Activated CD8-positive, alpha-beta memory T cell treated with anti-CD3 and anti-CD28 coated beads, Interleukin-2, amount 50 U/mL, for 4 hours (primary cell): ENCODE data around the gene MALT1.
"Not testable (repeated sequence)": the region's sequence is repeated elsewhere in the genome, so short reads cannot be mapped to it uniquely, and the experiment has no call there.

Experiments used
- DNase-seq: peaks from one replicate; pipeline ENCODE4 v3.0.0-alpha.2; 2020

Gene MALT1

DNA sequence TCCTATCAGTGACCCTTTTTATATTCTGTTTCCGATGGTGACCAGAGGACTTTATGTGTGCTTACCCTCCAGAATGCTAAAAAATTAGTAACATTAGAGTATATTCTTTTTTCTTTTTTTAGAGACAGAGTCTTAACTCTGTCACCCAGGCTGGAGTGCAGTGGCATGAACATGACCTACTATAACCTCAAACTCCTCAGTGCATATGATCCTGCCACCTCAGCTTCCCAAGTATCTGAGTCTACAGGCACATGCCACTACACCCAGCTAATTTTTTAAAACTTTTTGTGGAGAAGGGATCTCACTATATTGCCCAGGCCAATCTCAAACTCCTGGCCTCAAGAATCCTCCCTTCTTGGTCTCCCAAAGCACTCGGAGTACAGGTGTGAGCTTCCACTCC, 74.6 kb downstream of the MALT1 start:
- DNase-seq, result no peak

DNA sequence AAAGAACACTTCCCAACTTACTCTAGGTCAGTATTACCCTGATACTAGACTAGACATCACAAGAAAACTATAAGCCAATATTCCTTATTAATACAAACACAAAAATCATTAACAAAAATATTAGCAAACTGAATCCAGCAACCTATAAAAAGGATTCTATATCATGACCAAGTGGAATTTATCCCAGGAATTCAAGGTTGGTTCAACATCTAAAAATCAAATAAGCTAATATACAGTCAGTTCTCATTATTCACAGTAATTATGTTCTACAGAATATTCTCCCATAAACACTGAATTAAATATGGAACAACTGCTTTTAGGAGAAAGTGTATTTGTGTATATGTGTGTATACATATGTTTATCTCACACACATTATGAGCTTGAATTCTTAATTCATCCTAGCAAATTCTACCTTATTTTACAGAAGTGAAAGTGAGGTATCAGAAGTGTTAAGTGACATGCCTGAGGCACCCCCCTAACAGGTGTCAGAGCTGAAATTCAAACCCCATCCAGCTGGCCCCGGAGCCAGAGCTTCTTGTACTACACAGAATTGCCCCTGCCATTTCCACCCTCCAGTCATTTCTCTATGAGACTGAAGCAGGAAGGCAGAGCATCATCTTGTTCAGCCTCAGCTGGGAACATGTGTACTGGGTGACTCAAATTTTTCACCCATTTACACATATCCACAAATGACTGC, 77.8 kb downstream of the MALT1 start:
- DNase-seq, result no peak

DNA sequence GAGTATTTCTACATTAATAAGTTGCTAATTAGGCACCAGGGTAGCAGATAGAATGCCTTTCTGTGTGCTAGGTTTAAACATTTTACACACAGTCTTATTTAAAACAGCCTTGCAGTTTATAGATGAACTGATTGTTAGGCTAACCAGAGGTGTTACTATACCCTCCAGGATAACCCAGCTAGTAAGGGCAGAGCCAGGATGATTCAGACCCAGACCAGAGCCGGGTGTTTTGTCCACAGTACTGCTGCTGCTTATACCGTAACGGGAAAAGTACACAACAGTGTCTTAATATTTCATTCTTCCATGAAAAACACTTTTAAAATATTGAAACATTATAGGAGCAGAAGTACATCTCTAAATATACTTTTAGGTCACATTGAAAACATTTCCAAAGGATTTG, 82.7 kb downstream of the MALT1 start:
- DNase-seq, result no peak

GRCh38 chr18:58754544-58755068, 83.3 kb downstream of the MALT1 start:
- no peak for DNase-seq

DNA sequence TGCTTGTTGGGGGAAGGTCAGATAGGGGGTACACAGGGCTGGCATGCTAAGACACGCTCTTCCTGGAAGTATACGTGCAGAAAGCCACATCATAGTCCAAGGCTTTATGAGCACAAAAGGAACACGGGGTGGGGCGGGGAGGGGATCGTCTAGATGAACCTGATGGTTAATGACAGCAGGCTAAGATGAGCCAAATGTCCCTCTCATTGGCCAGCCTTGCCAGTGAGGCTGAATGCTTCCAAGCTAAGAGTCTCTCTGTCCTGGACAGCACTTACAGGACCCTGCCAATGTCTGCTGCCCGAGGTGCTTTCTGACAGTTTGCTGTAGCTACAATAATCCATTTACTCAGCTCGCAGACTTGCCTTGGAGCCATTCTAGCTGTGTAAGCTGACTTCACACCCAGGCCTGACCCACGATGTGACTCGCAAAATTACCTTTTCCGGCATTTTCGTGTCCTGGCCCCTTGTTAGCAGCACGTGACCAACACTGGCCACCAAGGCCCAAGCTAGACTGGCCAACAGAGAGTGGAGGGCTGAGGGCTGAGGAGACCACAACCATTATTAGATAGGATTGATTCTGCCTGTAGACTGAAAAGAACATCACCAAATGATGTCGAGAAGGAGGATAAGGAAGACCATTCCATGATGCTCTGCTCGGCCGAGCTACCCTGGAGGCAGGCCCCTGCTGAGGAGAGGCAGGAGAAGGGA, 84.2 kb downstream of the MALT1 start:
- no peak for DNase-seq

DNA sequence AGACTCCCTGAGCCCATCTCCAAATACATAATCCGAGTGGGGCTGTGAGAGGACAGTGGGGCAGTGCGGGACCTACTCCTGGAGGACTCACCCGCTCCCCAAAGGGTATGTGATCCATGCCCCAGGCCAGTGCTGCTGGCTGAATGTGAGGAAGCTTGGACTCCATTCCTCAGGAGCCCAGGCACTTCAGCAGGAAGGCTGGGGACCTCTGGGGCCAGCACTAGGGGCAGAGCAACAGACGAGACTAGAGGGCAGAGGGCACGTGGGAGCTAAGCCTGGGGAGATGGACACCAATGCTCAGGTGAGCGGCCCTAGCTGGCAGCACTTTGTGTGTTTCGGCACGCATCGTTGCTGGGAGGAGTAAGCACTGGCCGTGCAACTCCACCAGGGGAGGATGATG, 84.9 kb downstream of the MALT1 start:
- DNase-seq, result no peak

DNA sequence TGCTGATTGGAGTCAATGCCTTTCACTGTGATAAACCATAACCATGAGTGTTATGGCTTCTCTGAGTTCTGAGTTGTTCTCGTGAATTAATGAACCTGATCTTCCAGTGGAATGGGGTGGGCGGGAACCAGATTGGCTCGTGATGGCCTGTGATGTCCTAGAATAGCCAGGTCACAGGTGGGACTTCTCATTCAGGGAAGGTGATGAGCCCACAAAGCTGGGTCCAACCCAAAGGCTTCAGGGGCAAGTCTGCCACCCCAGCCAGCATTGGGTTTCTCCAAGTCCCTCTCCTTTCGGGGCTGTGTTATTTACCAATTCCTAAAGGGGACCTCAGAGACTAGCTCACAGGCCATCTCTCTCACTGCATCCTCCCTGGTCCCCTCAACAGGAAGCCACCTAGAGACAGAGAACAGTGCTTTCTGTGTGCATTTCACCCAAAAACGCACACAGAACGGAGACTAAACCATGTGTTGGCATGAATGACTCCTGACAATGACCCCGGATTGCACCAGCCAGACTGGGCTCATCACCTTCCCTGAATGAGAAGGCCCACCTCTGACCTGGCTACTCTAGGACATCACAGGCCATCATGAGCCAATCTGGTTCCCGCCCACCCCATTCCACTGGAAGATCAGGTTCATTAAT, 85.5 kb downstream of the MALT1 start:
- DNase-seq, result no peak

DNA sequence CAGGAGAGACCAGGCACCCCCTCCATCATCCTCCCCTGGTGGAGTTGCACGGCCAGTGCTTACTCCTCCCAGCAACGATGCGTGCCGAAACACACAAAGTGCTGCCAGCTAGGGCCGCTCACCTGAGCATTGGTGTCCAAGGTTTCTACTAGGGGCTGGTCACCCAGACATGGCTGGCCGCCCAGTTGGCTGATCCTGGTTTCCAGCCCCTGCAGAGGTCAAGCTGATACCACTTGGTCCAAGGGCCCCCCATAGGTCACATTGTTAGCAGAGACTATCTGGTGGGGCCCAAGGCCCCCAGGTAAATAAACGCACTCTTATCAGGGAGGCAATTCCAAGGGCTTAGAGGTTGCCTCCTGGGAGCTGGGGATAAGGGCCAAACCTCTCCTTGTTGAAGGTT, 86.1 kb downstream of the MALT1 start:
- not testable (repeated sequence) for DNase-seq

GRCh38 chr18:58758046-58758445, 86.8 kb downstream of the MALT1 start:
- DNase-seq, result no peak

DNA sequence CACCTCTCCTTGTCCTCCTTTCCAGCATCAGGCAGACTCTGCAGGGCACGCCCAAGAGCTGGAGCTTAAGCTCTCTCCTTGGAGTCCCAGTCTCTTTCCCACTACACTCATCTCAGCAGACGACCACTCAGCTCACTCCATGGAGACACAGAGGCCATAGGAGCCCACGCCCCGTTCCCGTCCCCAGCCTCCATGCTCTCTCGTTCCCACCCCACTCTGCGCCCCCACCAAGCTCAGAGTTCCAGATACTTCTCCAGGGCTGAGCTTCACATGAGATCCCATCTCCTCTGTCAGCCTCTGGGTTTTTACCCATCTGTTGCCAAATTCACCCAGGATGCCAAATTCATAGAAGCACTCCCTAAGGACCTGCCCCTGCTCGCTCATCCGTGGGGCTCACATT, 87.3 kb downstream of the MALT1 start:
- no peak for DNase-seq

DNA sequence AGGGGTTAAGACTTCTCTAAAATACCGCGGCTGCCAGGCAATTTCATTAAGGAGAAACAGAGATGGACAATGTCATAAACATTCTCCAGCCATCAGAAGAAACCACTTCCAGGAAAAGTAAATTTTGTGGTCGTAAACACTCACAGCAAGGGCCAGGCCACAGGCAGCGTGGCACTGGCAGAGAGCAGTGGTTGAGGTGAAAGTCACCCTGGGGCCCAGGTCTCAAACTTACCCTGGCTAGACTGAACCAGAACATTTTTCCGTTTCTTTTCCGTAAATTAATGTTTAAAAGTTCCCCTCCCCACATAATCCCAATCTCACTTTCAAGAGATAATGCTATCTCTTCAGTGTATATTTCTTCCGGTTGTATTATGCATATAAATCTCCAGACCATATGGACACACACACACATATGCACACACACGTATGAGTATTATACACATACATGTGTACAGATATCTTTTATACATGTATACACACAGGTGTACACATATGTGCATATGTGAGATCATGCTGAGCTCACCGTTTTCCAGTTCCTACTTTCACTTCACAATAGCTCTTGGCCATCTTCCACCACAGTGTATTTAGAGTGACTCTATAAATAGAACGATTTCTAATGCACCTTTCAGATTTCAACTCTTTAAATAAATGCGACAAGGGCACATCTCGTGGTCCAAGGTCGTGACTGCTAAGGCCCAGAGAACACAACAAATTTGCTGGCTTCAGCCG, 90.1 kb downstream of the MALT1 start:
- DNase-seq, result no peak

- no peak for DNase-seq
Measured at GRCh38 chr18:58761970-58762780, 90.9 kb downstream of the MALT1 start.

GRCh38 chr18:58762781-58763171, 91.5 kb downstream of the MALT1 start:
- DNase-seq, result no peak

- no peak for DNase-seq
Measured at GRCh38 chr18:58766164-58766563, 94.9 kb downstream of the MALT1 start.

- no peak for DNase-seq
Measured at GRCh38 chr18:58766946-58767345, 95.7 kb downstream of the MALT1 start.

DNA sequence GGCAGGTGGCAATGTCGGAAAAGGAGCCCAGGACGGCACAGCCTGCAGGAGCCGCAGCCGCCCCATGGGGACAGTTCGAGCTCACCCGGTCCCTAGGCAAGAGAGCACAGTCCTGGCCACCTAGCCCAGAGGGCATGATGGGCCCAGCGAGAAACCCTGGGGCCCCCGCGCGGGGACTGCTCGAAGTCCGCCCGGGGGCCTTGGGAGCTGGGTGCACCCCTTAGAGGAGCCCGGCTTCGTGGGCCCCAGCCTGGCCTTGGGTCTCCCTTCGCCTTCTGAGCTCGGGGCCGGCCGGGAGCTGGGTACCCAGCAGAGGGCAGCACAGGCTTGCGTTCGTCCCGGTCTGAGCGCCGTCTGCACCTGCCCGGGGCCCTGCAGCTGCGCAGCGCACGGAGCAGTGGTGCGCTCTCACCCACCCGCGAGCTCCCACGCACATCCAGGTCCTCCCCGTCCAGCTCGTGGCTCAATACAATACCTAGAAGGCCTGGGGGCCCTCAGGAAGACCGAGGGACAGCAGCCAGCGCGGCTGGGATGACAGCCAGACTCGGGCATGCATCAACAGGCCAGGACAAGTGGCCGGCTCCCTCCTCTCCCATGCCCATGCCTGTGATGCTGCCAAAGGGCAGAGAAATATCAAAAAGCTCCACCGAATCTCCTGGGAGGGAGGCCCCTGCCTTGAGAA, 97.2 kb downstream of the MALT1 start:
- peak; percentile 67 for DNase-seq

- no peak for DNase-seq
Measured at GRCh38 chr18:58769321-58769720, 98.1 kb downstream of the MALT1 start.

- no peak for DNase-seq
Measured at GRCh38 chr18:58770601-58771000, 99.3 kb downstream of the MALT1 start.

GRCh38 chr18:58772161-58772560, 100.9 kb downstream of the MALT1 start:
- no peak for DNase-seq

DNA sequence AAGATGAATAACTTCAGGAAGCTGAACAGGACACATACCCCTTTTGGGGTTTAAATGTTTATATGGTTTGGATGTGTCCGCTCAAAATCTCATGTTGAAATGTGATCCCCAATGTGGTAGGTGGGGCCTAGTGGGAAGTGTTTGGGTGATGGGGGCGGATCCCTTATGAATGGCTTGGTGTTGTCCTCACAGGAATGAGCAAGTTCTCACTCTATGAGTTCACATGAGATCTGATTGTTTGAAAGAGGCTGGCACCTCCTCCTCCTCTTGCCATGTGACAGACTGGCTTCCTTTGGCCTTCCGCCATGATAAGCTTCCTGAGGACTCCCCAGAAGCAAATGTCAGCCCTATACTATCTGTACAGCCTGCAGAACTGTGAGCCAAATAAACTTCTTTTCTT, 104.8 kb downstream of the MALT1 start:
- DNase-seq, result no peak

DNA sequence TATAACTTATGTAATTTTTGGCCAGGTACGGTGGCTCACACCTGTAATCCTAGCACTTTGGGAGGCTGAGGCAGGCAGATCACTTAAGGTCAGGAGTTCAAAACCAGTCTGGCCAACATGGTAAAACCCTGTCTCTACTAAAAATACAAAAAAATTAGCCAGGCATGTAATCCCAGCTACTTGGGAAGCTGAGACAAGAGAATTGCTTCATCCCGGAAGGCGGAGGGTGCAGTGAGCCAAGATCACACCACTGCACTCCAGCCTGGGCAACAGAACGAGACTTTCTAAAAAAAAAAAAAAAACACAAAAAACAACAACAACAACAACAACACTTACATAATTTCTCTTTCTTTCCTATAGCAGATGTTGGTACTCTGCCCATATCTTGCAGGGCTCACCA, 105.3 kb downstream of the MALT1 start:
- not testable (repeated sequence) for DNase-seq

DNA sequence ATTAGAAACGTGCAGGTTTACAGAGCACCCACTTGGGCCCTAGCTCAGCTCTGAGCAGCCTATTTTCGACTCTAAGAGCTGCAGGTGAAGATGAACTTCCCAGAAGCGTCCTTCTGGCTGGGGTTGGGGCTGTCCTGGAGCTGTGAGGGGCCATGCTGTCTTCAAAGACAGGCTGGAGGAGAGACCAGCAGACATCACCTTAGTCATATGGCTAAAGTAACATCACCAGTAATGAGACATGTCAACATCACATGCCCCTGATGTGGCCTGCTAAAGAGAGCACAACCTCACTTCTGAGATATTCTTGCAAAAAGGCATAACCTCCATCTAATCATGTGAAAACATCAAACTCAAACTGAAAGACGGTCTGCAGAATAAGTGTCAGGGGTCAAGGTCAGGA, 106.2 kb downstream of the MALT1 start:
- no peak for DNase-seq
